Transverse colon (tissue), 4 donors: ENCODE measurements around the gene MKI67. TPM values are rescaled to one million over a fixed set of nuclear protein-coding genes. Genes with fewer than 3 reads are reported as not detected.
A peak's percentile ranks its signal among the peaks of the same experiment; 100 is the strongest.

Experiments used
- DNase-seq: peaks from one replicate; pipeline ENCODE4 v3.0.0-alpha.2; 2019
- H3K27ac ChIP-seq, 4 donors: fragments of 200-600 bp; sonication (generic); 2 replicates each; pipeline ENCODE4 v1.5.1; 2016 to 2018; ENCODE audit warnings: inconsistent platforms in 4 of 4
- H3K27me3 ChIP-seq: fragments of 200-600 bp; sonication (generic); 2 replicates; pipeline ENCODE4 v1.5.1; 2017; ENCODE audit warnings: inconsistent platforms
- H3K36me3 ChIP-seq, 4 donors: fragments of 200-600 bp; sonication (generic); 2 replicates each; pipeline ENCODE4 v1.5.1; 2017 to 2019; ENCODE audit warnings: inconsistent platforms in 4 of 4
- H3K4me1 ChIP-seq, 4 donors: fragments of 200-600 bp; sonication (generic); 2 replicates each; pipeline ENCODE4 v1.5.1; 2017 to 2020; ENCODE audit warnings: inconsistent platforms in 4 of 4
- H3K4me3 ChIP-seq, 4 donors: fragments of 200-600 bp; sonication (generic); 1 replicate in 1 of 4; 2 replicates in 3 of 4; pipeline versions ENCODE4 v1.5.1 to v1.6.1; 2017 to 2019; ENCODE audit warnings: inconsistent platforms in 4 of 4
- H3K9me3 ChIP-seq, 2 donors: fragments of 200-600 bp; sonication (generic); 2 replicates each; pipeline ENCODE4 v1.5.1; 2017 to 2019; ENCODE audit warnings: inconsistent platforms in 2 of 2
- CTCF ChIP-seq, 5 experiments: fragments of 200-600 bp in 3 of 5; fragments of 450-650 bp in 2 of 5; sonication (generic) in 3 of 5; IDR thresholded peaks; 1 replicate in 2 of 5; 2 replicates in 3 of 5; pipeline ENCODE4 v1.5.1; 2016 to 2017; ENCODE audit warnings: antibody characterized with exemption in 5 of 5, inconsistent platforms in 3 of 5, mild to moderate bottlenecking in 2 of 5, moderate library complexity in 1 of 5
- EP300 ChIP-seq: sonication (generic); formaldehyde crosslinking; IDR thresholded peaks from one replicate; pipeline ENCODE4 v1.6.1; 2017; ENCODE audit warnings: antibody characterized with exemption, low read depth
- POLR2A ChIP-seq: fragments of 450-650 bp; IDR thresholded peaks from one replicate; pipeline ENCODE4 v1.6.1; 2016; ENCODE audit warnings: antibody characterized with exemption, mild to moderate bottlenecking, moderate library complexity
- POLR2AphosphoS5 ChIP-seq, 3 donors: sonication (generic); formaldehyde crosslinking; IDR thresholded peaks; one replicate each; pipeline ENCODE4 v1.6.1; 2016; ENCODE audit warnings: antibody characterized with exemption in 3 of 3
- WGBS, 2 donors: methylation state at CpG; one replicate each; pipeline ENCODE4 v1.1.5; 2018; ENCODE audit warnings: low coverage in 1 of 2; 5-methylcytosine and 5-hydroxymethylcytosine counted together
- in situ Hi-C, 4 donors: fragments of 200-750 bp; cut with MboI; loops; one replicate each; pipeline versions ENCODE4 v1.15.0 to v1.15.1; 2017; ENCODE audit warnings: low sequenced_read_pairs in 3 of 4, low pct_ligation_motif_present in 1 of 4, low pct_unique_long_range_greater_than_20kb in 1 of 4
- intact Hi-C: fragments of 100-400 bp; cut with DNase I; formaldehyde crosslinking; loops from one replicate; pipeline ENCODE4 v1.15.1; 2023; ENCODE audit warnings: low total_unique reads
- total RNA-seq, 4 donors: library from RNA; depleted of rRNA; stranded (reverse); fragments of >200 nt; gene quantifications; one replicate each; pipeline ENCODE4 v1.1.0, GENCODE V29; 2016

Gene MKI67
- total RNA-seq, 4 donors from 2014 or later = 4.5 to 40.8 (median 8.4) TPM

GRCh38 chr10:128124813-128125403, 1.3 kb downstream of the MKI67 start:
- 14 to 26% methylated on average over 5 to 11 of the region's 11 CpGs for WGBS, 2 donors
- Histone ChIP-seq H3K4me3 (peak overlapping the region in 3 of 4 donors; percentile 60 to 82 (median 62)), H3K27ac (peak overlapping the region in 2 of 4 donors; percentile 9 to 70), H3K9me3 (no peaks in the 10 kb centered on the region), H3K36me3 (no peaks in the 10 kb centered on the region), H3K27me3 (peaks cover 45% of the 10 kb centered on the region), H3K4me1 (peaks cover 6 to 15% (median 10%) of the 10 kb centered on the region in 4 donors)
- TF ChIP-seq POLR2A (no peak), CTCF (IDR thresholded peaks at IDR 0.05) (no peak), POLR2AphosphoS5 (IDR thresholded peaks at IDR 0.05) (no peak), EP300 (no peak)
- intact Hi-C loops = no loop called here
- peak; percentile 11 for DNase-seq
- in situ Hi-C loops = no loop called here

- Histone ChIP-seq H3K27me3 (peaks cover 45% of the 10 kb centered on the region), H3K27ac (no peak overlapping the region), H3K9me3 (no peaks in the 10 kb centered on the region), H3K4me1 (peaks cover 6 to 15% (median 10%) of the 10 kb centered on the region in 4 donors), H3K4me3 (no peak overlapping the region), H3K36me3 (no peaks in the 10 kb centered on the region)
- no peak for DNase-seq
- intact Hi-C loops (no loop called here), in situ Hi-C loops (no loop called here)
- TF ChIP-seq EP300 = no peak
Observed at GRCh38 chr10:128123846-128124245, 2.4 kb downstream of the MKI67 start.

- peaks cover 6 to 15% (median 10%) of the 10 kb centered on the region in 4 donors for H3K4me1 ChIP-seq
- WGBS, 2 donors = 70% methylated on average over 2 of the region's 2 CpGs
- no peaks in the 10 kb centered on the region for H3K9me3 ChIP-seq
- no peak overlapping the region for H3K4me3 ChIP-seq
- no peaks in the 10 kb centered on the region for H3K36me3 ChIP-seq
- DNase-seq = no peak
- in situ Hi-C loops = no loop called here
- H3K27ac ChIP-seq = no peak overlapping the region
- intact Hi-C loops = no loop called here
- no peak for TF ChIP-seq EP300
- peaks cover 45% of the 10 kb centered on the region for H3K27me3 ChIP-seq
Observed at GRCh38 chr10:128122931-128123330, 3.3 kb downstream of the MKI67 start.

- H3K9me3 ChIP-seq = no peaks in the 10 kb centered on the region
- WGBS, 2 donors = 76 to 90% methylated on average over 2 to 5 of the region's 5 CpGs
- no peak for DNase-seq
- TF ChIP-seq CTCF (IDR thresholded peaks at IDR 0.05) (no peak), POLR2AphosphoS5 (IDR thresholded peaks at IDR 0.05) (no peak), POLR2A (no peak), EP300 (no peak)
- intact Hi-C loops (no loop called here), in situ Hi-C loops (no loop called here)
- H3K27ac ChIP-seq = no peak overlapping the region
- peaks cover 6 to 15% (median 10%) of the 10 kb centered on the region in 4 donors for H3K4me1 ChIP-seq
- H3K36me3 ChIP-seq = no peaks in the 10 kb centered on the region
- peaks cover 45% of the 10 kb centered on the region for H3K27me3 ChIP-seq
- H3K4me3 ChIP-seq = no peak overlapping the region
Observed at GRCh38 chr10:128121750-128122412, 4.3 kb downstream of the MKI67 start.

- TF ChIP-seq POLR2A = no peak
- TF ChIP-seq CTCF (IDR thresholded peaks at IDR 0.05) = no peak
- no peak for TF ChIP-seq POLR2AphosphoS5 (IDR thresholded peaks at IDR 0.05)
- TF ChIP-seq EP300 = no peak
- Histone ChIP-seq H3K9me3 (no peaks in the 10 kb centered on the region), H3K27ac (no peak overlapping the region), H3K4me3 (no peak overlapping the region), H3K4me1 (no peaks in the 10 kb centered on the region), H3K36me3 (no peaks in the 10 kb centered on the region), H3K27me3 (peaks cover 12% of the 10 kb centered on the region)
- 88 to 89% methylated on average over 7 to 13 of the region's 13 CpGs for WGBS, 2 donors
- no peak for DNase-seq
- intact Hi-C loops (no loop called here), in situ Hi-C loops (no loop called here)
Observed at GRCh38 chr10:128116851-128117615, 9.2 kb downstream of the MKI67 start.
